ENCODE measurements around the gene PLEKHS1.
"Not testable (repeated sequence)": the region's sequence is repeated elsewhere in the genome, so short reads cannot be mapped to it uniquely, and the experiment has no call there.

Gene PLEKHS1

DNA sequence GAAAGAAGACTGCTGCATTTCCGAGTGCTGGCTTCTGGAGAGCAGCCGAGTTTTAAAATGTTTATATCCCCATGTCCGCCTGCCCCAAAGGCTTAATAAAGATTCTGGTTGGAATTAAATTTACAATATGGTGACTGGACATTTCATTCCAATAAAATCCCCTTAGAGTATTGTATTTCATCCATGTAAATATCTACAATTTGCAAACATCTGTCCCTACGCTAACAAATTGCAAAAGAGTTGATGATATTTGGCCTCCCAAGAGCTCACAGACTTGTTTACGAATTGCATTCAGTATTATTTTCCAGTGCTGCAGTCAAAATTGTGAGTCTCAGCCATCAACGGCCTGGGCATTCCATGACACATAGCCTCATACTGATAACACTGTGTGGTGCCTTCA is 50.1 kb downstream of the PLEKHS1 start:
- DNase-seq: no peak

DNA sequence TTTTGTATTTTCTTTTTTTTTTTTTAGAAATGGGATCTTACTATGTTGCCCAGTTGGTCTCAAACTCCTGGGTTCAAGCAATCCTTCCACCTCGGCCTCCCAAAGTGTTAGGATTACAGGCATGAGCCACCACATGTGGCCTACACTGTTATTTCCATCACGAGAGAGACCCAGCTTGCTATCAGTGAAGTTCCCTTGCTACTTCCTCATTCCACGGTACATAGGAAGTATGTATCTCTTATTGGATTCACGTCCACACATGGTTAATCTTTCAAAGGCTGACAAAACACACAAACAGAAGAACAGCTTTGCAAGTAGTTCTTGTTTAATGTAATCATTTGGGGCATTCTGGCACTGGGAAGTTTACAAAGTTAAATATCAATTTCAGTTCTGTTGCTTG is 51.5 kb downstream of the PLEKHS1 start:
- DNase-seq: no peak

- DNase-seq: no peak
Observed at GRCh38 chr10:113806503-113806902, 55.0 kb downstream of the PLEKHS1 start.

DNA sequence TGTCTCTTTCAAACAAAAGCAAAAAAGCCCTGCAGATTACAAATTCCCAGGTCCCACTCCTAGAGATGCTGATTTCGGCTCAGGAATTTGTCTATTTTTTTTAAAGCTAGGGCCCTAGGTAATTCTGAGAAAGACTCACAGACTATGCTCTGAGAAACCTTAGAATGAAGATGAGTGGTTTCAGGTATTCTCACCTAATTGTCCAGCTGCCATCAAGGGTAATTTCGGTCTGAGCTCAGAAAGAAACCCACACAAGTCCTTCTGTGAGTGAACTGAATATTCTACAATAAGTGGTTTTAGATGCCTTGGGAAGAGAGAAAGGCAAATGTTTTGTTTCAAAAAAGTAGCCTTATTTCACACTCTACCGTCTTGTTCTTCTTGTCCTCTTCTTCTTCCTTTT is 56.7 kb downstream of the PLEKHS1 start:
- no peak for DNase-seq

DNA sequence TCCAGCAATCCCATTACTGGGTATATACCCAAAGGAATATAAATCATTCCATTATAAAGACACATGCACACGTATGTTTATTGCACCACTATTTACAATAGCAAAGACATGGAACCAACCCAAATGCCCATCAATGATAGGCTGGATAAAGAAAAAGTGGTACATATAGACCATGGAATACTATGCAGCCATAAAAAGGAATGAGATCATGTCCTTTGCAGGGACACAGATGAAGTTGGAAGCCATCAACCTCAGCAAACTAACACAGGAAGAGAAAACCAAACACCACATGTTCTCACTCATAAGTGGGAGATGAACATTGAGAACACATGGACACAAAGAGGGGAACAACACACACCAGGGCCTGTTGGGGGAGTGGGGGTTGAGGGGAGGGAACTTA is 63.2 kb downstream of the PLEKHS1 start:
- not testable (repeated sequence) for DNase-seq

GRCh38 chr10:113819989-113820388 is 68.5 kb downstream of the PLEKHS1 start:
- DNase-seq: no peak

GRCh38 chr10:113820507-113820906 is 69.0 kb downstream of the PLEKHS1 start:
- DNase-seq: no peak

- DNase-seq: not testable (repeated sequence)
Observed at GRCh38 chr10:113821306-113821705, 69.8 kb downstream of the PLEKHS1 start.

DNA sequence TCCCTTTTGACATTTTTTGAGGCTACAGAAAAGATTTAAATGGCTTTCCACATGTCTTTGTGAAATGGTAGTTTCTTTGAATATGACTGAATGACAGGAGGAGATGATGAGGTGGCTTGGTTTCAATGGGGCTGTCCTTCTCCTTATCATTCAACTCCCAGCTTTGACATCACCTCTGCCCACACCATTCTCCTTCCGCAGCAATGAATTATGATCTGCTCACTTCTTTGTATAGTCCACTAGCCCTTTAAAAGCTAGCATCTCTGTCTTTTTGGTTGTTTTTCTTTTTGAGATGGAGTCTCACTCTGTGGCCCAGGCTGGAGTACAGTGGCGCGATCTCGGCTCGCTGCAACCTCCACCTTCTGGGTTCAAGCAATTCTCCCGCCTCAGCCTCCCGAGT is 70.7 kb downstream of the PLEKHS1 start:
- DNase-seq: no peak

DNA sequence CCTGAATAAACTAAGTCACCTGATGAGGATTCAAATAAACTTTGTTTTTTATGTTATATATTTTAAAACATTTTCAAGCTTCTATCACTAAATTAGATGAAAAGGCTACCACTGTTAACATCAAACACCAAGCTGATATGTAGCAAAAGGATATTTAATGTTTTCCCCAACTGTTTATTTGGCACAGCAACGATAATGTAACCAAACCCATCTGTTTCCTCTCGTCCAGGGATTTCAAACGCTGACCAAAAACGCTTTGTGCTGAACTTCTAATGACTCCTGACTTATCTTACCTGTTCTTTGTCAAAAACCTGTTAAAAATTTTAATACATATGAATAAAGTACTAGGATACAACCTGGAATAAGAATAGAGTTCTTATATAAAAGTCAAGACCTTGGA is 71.9 kb downstream of the PLEKHS1 start:
- no peak for DNase-seq

- DNase-seq: no peak
Observed at GRCh38 chr10:113825791-113826190, 74.3 kb downstream of the PLEKHS1 start.

- not testable (repeated sequence) for DNase-seq
Observed at GRCh38 chr10:113828567-113828966, 77.1 kb downstream of the PLEKHS1 start.

All from NCI-H2029 (cell line).